Osteoblast (primary cell): ENCODE measurements around the gene FOXO3. TPM values are rescaled to one million over a fixed set of nuclear protein-coding genes. Genes with fewer than 3 reads are reported as not detected.
A peak's percentile ranks its signal among the peaks of the same experiment; 100 is the strongest.

ENCODE experiments used
- DNase-seq: peaks from one replicate; pipeline ENCODE4 v3.0.0; 2011; ENCODE audit warnings: low spot score, mixed read lengths; ENCODE audit not compliant: insufficient read length; ENCODE audit errors: missing footprints
- H2AFZ ChIP-seq: 2 replicates; pipeline ENCODE4 v1.6.0; 2011; ENCODE audit warnings: mild to moderate bottlenecking, low read length
- H3K27ac ChIP-seq: 2 replicates; pipeline ENCODE4 v1.5.1; 2011; ENCODE audit warnings: mild to moderate bottlenecking, low read depth, low read length, moderate library complexity
- H3K27me3 ChIP-seq: 2 replicates; pipeline ENCODE4 v1.6.0; 2012; ENCODE audit warnings: mild to moderate bottlenecking, control low read depth, inconsistent platforms, low read length, moderate library complexity; ENCODE audit not compliant: insufficient read depth
- H3K36me3 ChIP-seq: 2 replicates; pipeline ENCODE4 v1.5.1; 2011; ENCODE audit warnings: mild to moderate bottlenecking, low read length, control low read depth, moderate library complexity; ENCODE audit not compliant: insufficient read depth
- H3K4me1 ChIP-seq: 2 replicates; pipeline ENCODE4 v1.5.1; 2011; ENCODE audit warnings: mild to moderate bottlenecking, low read length, control low read depth, moderate library complexity; ENCODE audit not compliant: insufficient read depth
- H3K4me2 ChIP-seq: 2 replicates; pipeline ENCODE4 v1.6.0; 2011; ENCODE audit warnings: mild to moderate bottlenecking, low read length; ENCODE audit not compliant: insufficient read depth
- H3K4me3 ChIP-seq: fragments of 200-600 bp; sonication (generic); 3 replicates; pipeline ENCODE4 v1.5.1; 2012; ENCODE audit warnings: mild to moderate bottlenecking, low read length, inconsistent platforms; ENCODE audit not compliant: insufficient read depth
- H3K79me2 ChIP-seq: 2 replicates; pipeline ENCODE4 v1.6.0; 2012; ENCODE audit warnings: mild to moderate bottlenecking, low read length, control low read depth, inconsistent platforms; ENCODE audit not compliant: insufficient read depth
- H3K9me3 ChIP-seq: 2 replicates; pipeline ENCODE4 v1.5.1; 2011; ENCODE audit warnings: low read depth, low read length, control low read depth
- H4K20me1 ChIP-seq: 2 replicates; pipeline ENCODE4 v1.6.0; 2012; ENCODE audit warnings: mild to moderate bottlenecking, low read length, control low read depth; ENCODE audit not compliant: insufficient read depth
- CTCF ChIP-seq: IDR thresholded peaks from 2 replicates; pipeline ENCODE4 v1.5.1; 2011; ENCODE audit warnings: mild to moderate bottlenecking, low read depth, low read length, moderate library complexity; ENCODE audit errors: extremely low read depth
- total RNA-seq: library from RNA; depleted of rRNA; stranded (reverse); fragments of >200 nt; gene quantifications from 2 replicates; pipeline ENCODE4 v1.2.3, GENCODE V29; 2012

Gene FOXO3
- total RNA-seq, 1 donor = 53.2 TPM

DNA sequence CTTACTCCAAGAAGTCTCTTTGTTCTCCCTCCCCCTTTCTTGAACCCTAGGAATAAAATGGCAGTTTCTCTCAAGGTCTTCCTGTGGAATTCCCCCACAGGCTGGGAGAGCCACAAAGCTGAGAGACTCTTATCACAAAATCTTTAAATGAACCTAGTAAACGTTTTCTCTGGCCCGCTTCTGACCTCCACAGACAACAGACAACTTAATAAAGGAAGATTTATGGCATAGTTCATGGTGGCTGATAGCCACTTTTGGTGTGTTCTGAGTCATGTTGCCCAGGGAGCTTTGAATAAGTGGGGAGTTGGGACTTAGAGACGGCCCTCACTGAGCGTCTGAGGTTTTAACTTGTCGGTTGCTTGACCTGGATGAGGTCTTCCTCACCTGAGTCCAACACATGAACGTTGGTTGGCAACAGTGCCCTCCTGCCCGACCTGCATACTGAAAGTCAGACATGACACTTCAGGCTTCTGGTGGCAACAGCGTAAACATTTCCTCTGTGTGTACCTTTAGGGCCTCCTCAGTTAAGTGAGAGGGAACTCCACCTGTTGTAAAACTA is 124.1 kb downstream of the FOXO3 start:
- Histone ChIP-seq H3K27ac (no peak overlapping the region), H3K4me1 (peaks cover 31% of the 10 kb centered on the region), H4K20me1 (peaks cover 3% of the 10 kb centered on the region), H2AFZ (no peak overlapping the region), H3K27me3 (no peaks in the 10 kb centered on the region), H3K79me2 (peaks cover 24% of the 10 kb centered on the region), H3K9me3 (no peaks in the 10 kb centered on the region), H3K36me3 (peaks cover 3% of the 10 kb centered on the region), H3K4me3 (no peak overlapping the region), H3K4me2 (no peak overlapping the region)
- DNase-seq = peak; percentile 73
- TF ChIP-seq CTCF = no peak

DNA sequence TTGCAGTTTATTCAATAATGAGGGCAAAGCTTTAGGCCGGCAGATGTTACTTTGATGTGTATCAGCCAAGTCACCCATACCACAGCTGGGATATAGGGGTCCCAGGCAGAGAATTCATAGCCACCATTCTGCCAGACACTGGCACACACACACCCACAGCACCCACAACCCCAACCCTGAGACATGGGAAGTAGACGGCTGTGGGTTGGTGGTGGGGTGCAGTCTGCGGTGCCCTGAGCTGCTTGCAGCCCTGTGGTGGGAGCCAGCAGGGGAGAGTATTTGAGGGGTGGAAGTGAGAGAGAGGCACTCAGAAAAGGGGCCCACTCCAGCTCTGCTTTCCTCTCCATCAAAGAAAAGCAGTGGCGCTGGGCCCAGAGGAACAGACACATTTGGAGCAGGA is 125.3 kb downstream of the FOXO3 start:
- Histone ChIP-seq H3K79me2 (peaks cover 23% of the 10 kb centered on the region), H3K36me3 (no peaks in the 10 kb centered on the region), H3K4me3 (no peak overlapping the region), H3K4me2 (no peak overlapping the region), H3K27ac (no peak overlapping the region), H3K4me1 (peaks cover 40% of the 10 kb centered on the region), H2AFZ (no peak overlapping the region), H3K27me3 (no peaks in the 10 kb centered on the region), H4K20me1 (peaks cover 5% of the 10 kb centered on the region), H3K9me3 (no peaks in the 10 kb centered on the region)
- no peak for DNase-seq
- TF ChIP-seq CTCF = no peak

DNA sequence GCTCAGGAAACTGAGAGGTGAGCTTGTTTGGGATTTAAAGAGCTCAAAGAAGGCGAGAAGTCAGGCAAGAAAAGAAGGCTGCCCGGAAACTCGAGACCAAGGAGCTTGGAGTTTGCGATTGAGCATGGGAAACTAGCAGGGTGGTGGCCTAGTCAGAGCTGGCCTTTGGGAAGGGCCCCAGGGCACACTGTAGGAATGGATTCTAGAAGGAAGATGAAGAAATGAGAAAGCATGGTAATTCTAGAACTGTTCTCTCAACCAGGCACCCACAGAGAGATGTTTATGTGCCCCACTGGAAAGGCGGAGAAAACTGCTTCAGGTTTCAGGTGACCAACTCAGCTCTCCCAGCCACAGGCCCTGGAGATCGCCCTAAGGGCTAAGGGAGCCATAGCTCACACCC is 126.2 kb downstream of the FOXO3 start:
- H3K79me2 ChIP-seq = peaks cover 23% of the 10 kb centered on the region
- H3K4me3 ChIP-seq = no peak overlapping the region
- no peak overlapping the region for H3K4me2 ChIP-seq
- DNase-seq = no peak
- H3K4me1 ChIP-seq = peaks cover 38% of the 10 kb centered on the region
- H3K27me3 ChIP-seq = no peaks in the 10 kb centered on the region
- no peaks in the 10 kb centered on the region for H3K36me3 ChIP-seq
- no peak overlapping the region for H3K27ac ChIP-seq
- no peak for TF ChIP-seq CTCF
- H3K9me3 ChIP-seq = no peaks in the 10 kb centered on the region
- no peak overlapping the region for H2AFZ ChIP-seq
- H4K20me1 ChIP-seq = peaks cover 5% of the 10 kb centered on the region

DNA sequence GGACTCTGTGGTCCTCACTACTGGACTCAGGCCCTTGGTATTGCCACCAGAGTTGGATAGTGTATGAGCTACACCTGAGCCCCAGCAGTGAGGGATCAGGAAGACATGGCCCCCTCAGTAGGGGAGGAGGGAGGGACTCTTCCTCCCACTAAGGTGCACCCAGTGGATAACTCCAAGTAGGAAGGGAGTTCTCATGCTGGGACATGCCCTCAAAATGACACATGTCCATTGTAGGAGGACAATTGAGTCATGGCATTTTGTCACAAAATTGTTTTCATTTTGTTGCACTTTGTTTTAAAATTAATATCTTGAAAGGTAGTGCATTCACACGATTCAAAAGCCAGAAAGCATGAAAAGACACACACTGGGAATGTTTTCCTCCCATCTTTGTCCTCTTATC is 127.2 kb downstream of the FOXO3 start:
- TF ChIP-seq CTCF = no peak

More for the DNA sequence above, 127.2 kb downstream of the FOXO3 start:
- peaks cover 5% of the 10 kb centered on the region for H4K20me1 ChIP-seq
- H3K4me1 ChIP-seq = peaks cover 33% of the 10 kb centered on the region
- no peak overlapping the region for H3K4me2 ChIP-seq
- no peak for DNase-seq
- H3K79me2 ChIP-seq = peaks cover 21% of the 10 kb centered on the region
- H3K4me3 ChIP-seq = no peak overlapping the region
- H3K9me3 ChIP-seq = no peaks in the 10 kb centered on the region
- H3K27ac ChIP-seq = no peak overlapping the region
- H2AFZ ChIP-seq = no peak overlapping the region
- H3K27me3 ChIP-seq = no peaks in the 10 kb centered on the region
- H3K36me3 ChIP-seq = no peaks in the 10 kb centered on the region
